ENCODE measurements around the gene CASQ2. TPM values are rescaled to one million over a fixed set of nuclear protein-coding genes. Genes with fewer than 3 reads are reported as not detected.

Gene CASQ2
- total RNA-seq, 2 donors from 2014 or later: 0.26 TPM; not detected in 1

DNA sequence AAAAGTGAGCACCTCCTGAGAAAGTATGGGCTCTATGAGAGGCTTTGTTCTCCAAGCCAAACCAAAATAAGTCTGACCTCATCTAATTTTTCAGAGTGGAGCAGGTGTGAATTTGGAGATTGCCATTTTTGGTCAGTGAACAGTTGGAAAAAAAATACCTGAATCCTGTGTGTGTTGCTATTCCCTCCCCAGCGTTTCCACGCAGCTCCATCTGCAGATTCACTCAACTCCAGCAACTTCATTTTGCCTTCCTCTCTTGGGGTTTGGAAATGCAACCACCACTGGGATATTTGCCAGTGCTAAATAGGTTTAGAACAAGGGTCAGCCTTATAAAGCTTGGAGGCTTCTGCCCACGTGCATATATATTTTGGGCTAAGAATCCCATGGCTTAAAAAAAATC lies 11.2 kb downstream of the CASQ2 start:
- no peak overlapping the region for H3K4me3 ChIP-seq
- H3K27ac ChIP-seq: no peak overlapping the region
- 72 to 75% methylated on average over 3 of the region's 3 CpGs for WGBS, 2 donors
- peaks cover 10% of the 10 kb centered on the region for H3K4me1 ChIP-seq
- no peaks in the 10 kb centered on the region for H3K27me3 ChIP-seq
- no peaks in the 10 kb centered on the region for H3K9me3 ChIP-seq
- no peak for TF ChIP-seq POLR2A (IDR thresholded peaks at IDR 0.05)
- TF ChIP-seq CTCF (IDR thresholded peaks at IDR 0.05): no peak
- no peak for ATAC-seq
- intact Hi-C loops (cut with DNase I): no loop called here
- DNase-seq: no peak
- no peaks in the 10 kb centered on the region for H3K36me3 ChIP-seq (replicated peaks in 1 of 2; ENCODE audit: insufficient read depth in 1 of 2, low read depth in 2 of 2)

- H3K27ac ChIP-seq: no peak overlapping the region
- TF ChIP-seq POLR2A (IDR thresholded peaks at IDR 0.05) (no peak), CTCF (IDR thresholded peaks at IDR 0.05) (no peak)
These were observed 12.8 kb downstream of the CASQ2 start for GRCh38 chr1:115755456-115756370.

DNA sequence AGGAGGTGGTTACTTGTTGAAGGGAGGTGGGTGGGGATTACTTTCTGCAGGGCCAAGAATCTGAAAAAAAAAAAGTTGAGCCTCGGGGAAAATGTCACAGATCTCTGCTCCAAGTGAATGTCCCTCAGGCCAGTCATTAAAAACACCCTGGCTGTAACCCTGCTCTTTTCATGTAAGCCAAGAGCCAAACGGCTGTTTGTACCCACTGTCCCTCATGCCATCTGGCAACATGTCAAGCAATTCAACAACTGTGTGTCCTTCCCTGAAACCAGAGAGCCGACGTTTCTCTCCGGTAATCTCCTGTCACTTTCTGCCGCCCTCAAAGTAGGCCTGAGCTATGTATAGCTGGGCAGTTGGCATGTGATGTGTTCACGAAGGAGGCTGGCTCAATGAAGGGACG lies 14.7 kb downstream of the CASQ2 start:
- WGBS, 2 donors: 35 to 47% methylated on average over 7 to 8 of the region's 8 CpGs
- no peak for TF ChIP-seq CTCF (IDR thresholded peaks at IDR 0.05)
- TF ChIP-seq POLR2A (IDR thresholded peaks at IDR 0.05): no peak
- DNase-seq (peak; percentile 21 to 60 (median 48)), ATAC-seq (peak; percentile 53)
- no peak overlapping the region for H3K27ac ChIP-seq
- no peaks in the 10 kb centered on the region for H3K36me3 ChIP-seq (replicated peaks in 1 of 2; ENCODE audit: insufficient read depth in 1 of 2, low read depth in 2 of 2)
- no peak overlapping the region for H3K4me3 ChIP-seq
- peaks cover 10% of the 10 kb centered on the region for H3K4me1 ChIP-seq
- no peaks in the 10 kb centered on the region for H3K9me3 ChIP-seq
- H3K27me3 ChIP-seq: no peaks in the 10 kb centered on the region
- intact Hi-C loops (cut with DNase I): no loop called here

More at GRCh38 chr1:115755456-115756370, 12.8 kb downstream of the CASQ2 start:
- intact Hi-C loops (cut with DNase I): no loop called here
- H3K9me3 ChIP-seq: no peaks in the 10 kb centered on the region
- no peaks in the 10 kb centered on the region for H3K36me3 ChIP-seq (replicated peaks in 1 of 2; ENCODE audit: insufficient read depth in 1 of 2, low read depth in 2 of 2)
- peaks cover 10% of the 10 kb centered on the region for H3K4me1 ChIP-seq
- ATAC-seq: no peak
- WGBS, 2 donors: 82 to 84% methylated on average over 8 of the region's 8 CpGs
- no peak for DNase-seq
- no peaks in the 10 kb centered on the region for H3K27me3 ChIP-seq
- H3K4me3 ChIP-seq: no peak overlapping the region

GRCh38 chr1:115753361-115753760 lies 15.2 kb downstream of the CASQ2 start:
- no peak for DNase-seq
- intact Hi-C loops (cut with DNase I): no loop called here
- Histone ChIP-seq H3K36me3 (replicated peaks in 1 of 2; ENCODE audit: insufficient read depth in 1 of 2, low read depth in 2 of 2) (no peaks in the 10 kb centered on the region), H3K27me3 (no peaks in the 10 kb centered on the region), H3K4me3 (no peak overlapping the region), H3K27ac (no peak overlapping the region), H3K9me3 (no peaks in the 10 kb centered on the region), H3K4me1 (peaks cover 10% of the 10 kb centered on the region)
- ATAC-seq: no peak
- WGBS, 2 donors: 94 to 100% methylated on average over 7 of the region's 7 CpGs
- no peak for TF ChIP-seq CTCF (IDR thresholded peaks at IDR 0.05)
- TF ChIP-seq POLR2A (IDR thresholded peaks at IDR 0.05): no peak

All from body of pancreas (tissue), 4 donors.